ENCODE results near the gene MDN1. TPM values are rescaled to one million over a fixed set of nuclear protein-coding genes. Genes with fewer than 3 reads are reported as not detected.

MDN1 gene
- total and polyA plus RNA-seq, 8 donors = 15.6 to 27.5 (median 18.1) TPM

DNA sequence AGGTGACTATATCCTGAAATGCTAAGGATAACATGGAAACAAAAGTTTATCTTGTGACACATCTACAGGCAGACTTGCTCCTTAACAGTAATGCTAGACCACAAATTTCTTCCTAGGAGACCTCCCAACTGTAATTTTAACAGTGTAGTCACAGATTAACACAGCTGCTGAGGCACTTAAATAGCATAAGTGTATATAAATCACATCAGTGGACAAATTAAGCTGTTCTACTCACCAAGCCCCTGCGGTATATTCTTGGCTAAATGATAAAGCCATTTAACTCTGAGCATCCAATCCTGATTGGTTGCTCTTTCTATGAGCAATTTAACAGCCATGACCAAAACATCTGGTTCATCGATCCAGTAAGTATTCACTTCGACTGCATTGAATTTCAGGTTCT, 107.8 kb downstream of the MDN1 start:
- Histone ChIP-seq H3K27ac (no peak overlapping the region), H3K9me3 (no peaks in the 10 kb centered on the region), H3K36me3 (peaks cover 0 to 39% (median 12%) of the 10 kb centered on the region in 3 donors), H3K27me3 (no peaks in the 10 kb centered on the region), H3K4me1 (no peaks in the 10 kb centered on the region), H3K4me3 (no peak overlapping the region)
- 89 to 92% methylated on average over 3 of the region's 3 CpGs for WGBS, 2 donors
- intact Hi-C loops (cut with DNase I) = no loop called here
- TF ChIP-seq, protein P1, sequence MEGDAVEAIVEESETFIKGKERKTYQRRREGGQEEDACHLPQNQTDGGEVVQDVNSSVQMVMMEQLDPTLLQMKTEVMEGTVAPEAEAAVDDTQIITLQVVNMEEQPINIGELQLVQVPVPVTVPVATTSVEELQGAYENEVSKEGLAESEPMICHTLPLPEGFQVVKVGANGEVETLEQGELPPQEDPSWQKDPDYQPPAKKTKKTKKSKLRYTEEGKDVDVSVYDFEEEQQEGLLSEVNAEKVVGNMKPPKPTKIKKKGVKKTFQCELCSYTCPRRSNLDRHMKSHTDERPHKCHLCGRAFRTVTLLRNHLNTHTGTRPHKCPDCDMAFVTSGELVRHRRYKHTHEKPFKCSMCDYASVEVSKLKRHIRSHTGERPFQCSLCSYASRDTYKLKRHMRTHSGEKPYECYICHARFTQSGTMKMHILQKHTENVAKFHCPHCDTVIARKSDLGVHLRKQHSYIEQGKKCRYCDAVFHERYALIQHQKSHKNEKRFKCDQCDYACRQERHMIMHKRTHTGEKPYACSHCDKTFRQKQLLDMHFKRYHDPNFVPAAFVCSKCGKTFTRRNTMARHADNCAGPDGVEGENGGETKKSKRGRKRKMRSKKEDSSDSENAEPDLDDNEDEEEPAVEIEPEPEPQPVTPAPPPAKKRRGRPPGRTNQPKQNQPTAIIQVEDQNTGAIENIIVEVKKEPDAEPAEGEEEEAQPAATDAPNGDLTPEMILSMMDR (IDR thresholded peaks at IDR 0.05) = no peak
- DNase-seq (no peak), ATAC-seq (no peak), FAIRE-seq (no peak)

DNA sequence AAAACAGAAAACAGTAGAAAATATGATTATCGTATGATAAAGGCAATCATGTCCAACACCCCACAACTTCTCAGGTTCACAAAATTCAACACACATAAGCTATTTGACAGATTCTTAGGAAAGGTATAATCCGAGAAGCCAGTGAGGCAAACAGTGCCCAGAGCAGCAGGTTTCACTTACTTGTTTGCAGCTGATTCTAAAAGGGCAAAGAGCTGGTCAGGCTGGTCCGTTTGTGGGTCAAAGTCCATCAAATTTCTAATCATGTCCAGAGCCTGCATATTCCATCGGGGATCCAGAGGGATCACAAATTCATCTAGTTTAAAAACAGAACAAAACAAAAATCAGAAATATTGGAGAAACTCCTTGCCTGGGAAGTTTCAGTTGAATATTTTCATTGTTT, 111.3 kb downstream of the MDN1 start:
- 31 to 38% methylated on average over 4 of the region's 4 CpGs for WGBS, 2 donors
- H3K36me3 ChIP-seq = peaks cover 0 to 42% (median 12%) of the 10 kb centered on the region in 3 donors
- FAIRE-seq = no peak

GRCh38 chr6:89707766-89708165, 111.8 kb downstream of the MDN1 start:
- H3K4me1 ChIP-seq = no peaks in the 10 kb centered on the region
- TF ChIP-seq, protein P1 (IDR thresholded peaks at IDR 0.05) = no peak
- WGBS, 2 donors = 91 to 92% methylated on average over 1 of the region's 1 CpG
- no peaks in the 10 kb centered on the region for H3K9me3 ChIP-seq
- DNase-seq (no peak), ATAC-seq (no peak), FAIRE-seq (no peak)
- intact Hi-C loops (cut with DNase I) = no loop called here
- H3K27me3 ChIP-seq = no peaks in the 10 kb centered on the region
- H3K27ac ChIP-seq = no peak overlapping the region
- H3K4me3 ChIP-seq = no peak overlapping the region
- H3K36me3 ChIP-seq = peaks cover 0 to 37% (median 12%) of the 10 kb centered on the region in 3 donors

More for the DNA sequence above, 111.3 kb downstream of the MDN1 start:
- no peaks in the 10 kb centered on the region for H3K9me3 ChIP-seq
- DNase-seq = peak in 1 of 6 donors; percentile 9
- TF ChIP-seq, protein P1 (IDR thresholded peaks at IDR 0.05) = no peak
- H3K27ac ChIP-seq = no peak overlapping the region
- intact Hi-C loops (cut with DNase I) = no loop called here
- H3K4me3 ChIP-seq = no peak overlapping the region
- no peaks in the 10 kb centered on the region for H3K27me3 ChIP-seq
- peak; percentile 60 to 88 (median 76) for ATAC-seq
- no peaks in the 10 kb centered on the region for H3K4me1 ChIP-seq

GRCh38 chr6:89706121-89706520, 113.5 kb downstream of the MDN1 start:
- H3K27me3 ChIP-seq = no peaks in the 10 kb centered on the region
- TF ChIP-seq, protein P1 (IDR thresholded peaks at IDR 0.05) = no peak
- FAIRE-seq (no peak), DNase-seq (no peak), ATAC-seq (no peak)
- H3K9me3 ChIP-seq = no peaks in the 10 kb centered on the region
- peaks cover 0 to 36% (median 12%) of the 10 kb centered on the region in 3 donors for H3K36me3 ChIP-seq
- H3K4me3 ChIP-seq = no peak overlapping the region
- no peak overlapping the region for H3K27ac ChIP-seq
- no peaks in the 10 kb centered on the region for H3K4me1 ChIP-seq
- intact Hi-C loops (cut with DNase I) = no loop called here

DNA sequence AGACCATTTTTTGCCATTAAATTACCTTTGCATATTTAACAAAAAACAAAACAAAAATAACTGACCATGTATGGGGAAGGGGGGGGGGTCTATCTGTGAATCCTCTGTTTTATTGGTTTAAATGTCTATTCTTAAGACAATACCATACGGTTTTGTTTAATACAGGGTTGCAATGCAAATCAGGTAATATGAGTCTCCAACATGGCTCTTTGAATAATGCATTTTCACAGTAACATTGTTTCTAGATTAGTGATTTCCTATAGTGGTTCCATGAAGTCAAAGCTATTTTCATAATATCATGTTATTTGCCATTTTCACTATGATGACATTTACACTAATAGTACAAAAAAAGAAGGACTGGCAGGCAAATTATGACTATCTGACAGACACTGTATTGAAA, 116.3 kb downstream of the MDN1 start:
- Histone ChIP-seq H3K27me3 (no peaks in the 10 kb centered on the region), H3K4me1 (no peaks in the 10 kb centered on the region), H3K4me3 (no peak overlapping the region), H3K9me3 (no peaks in the 10 kb centered on the region), H3K36me3 (peaks cover 7 to 40% (median 21%) of the 10 kb centered on the region in 3 donors), H3K27ac (no peak overlapping the region)
- TF ChIP-seq, protein P1 (IDR thresholded peaks at IDR 0.05) = no peak
- intact Hi-C loops (cut with DNase I) = no loop called here
- DNase-seq (no peak), FAIRE-seq (no peak), ATAC-seq (no peak)
- 89 to 97% methylated on average over 1 of the region's 1 CpG for WGBS, 2 donors
